H1 (cell line): ENCODE measurements around the gene WEE1. TPM values are rescaled to one million over a fixed set of nuclear protein-coding genes. Genes with fewer than 3 reads are reported as not detected.
A peak's percentile ranks its signal among the peaks of the same experiment; 100 is the strongest.

Experiments
- BACH1 ChIP-seq: IDR thresholded peaks from 2 replicates; pipeline ENCODE4 v1.6.1; 2012; ENCODE audit warnings: low read length, improper control_type of control experiment
- BCL11A ChIP-seq, 2 experiments: IDR thresholded peaks; one replicate each; pipeline ENCODE4 v1.6.1; 2011; ENCODE audit warnings: low read depth in 2 of 2, low read length in 2 of 2, mild to moderate bottlenecking in 2 of 2
- GTF2F1 ChIP-seq: IDR thresholded peaks from 2 replicates; pipeline ENCODE4 v1.6.1; 2012; ENCODE audit warnings: low read depth, low read length, improper control_type of control experiment, borderline replicate concordance
- HDAC2 ChIP-seq, 2 experiments: fragments of 300-600 bp in 1 of 2; sonication (generic) in 1 of 2; IDR thresholded peaks; 2 replicates each; pipeline ENCODE4 v1.6.1; 2011 to 2012; ENCODE audit warnings: low read depth in 2 of 2, low read length in 2 of 2, mild to moderate bottlenecking in 2 of 2, moderate library complexity in 2 of 2, borderline replicate concordance in 1 of 2, inconsistent platforms in 1 of 2
- JUN ChIP-seq: IDR thresholded peaks from 2 replicates; pipeline ENCODE4 v1.6.1; 2011; ENCODE audit warnings: low read depth, mild to moderate bottlenecking, improper control_type of control experiment, low read length
- POU5F1 ChIP-seq: IDR thresholded peaks from 2 replicates; pipeline ENCODE4 v1.6.1; 2011; ENCODE audit warnings: low read depth, mild to moderate bottlenecking, low read length, moderate library complexity
- SP2 ChIP-seq: IDR thresholded peaks from 2 replicates; pipeline ENCODE4 v1.6.1; 2012; ENCODE audit warnings: mild to moderate bottlenecking, low read length, inconsistent platforms
- SUZ12 ChIP-seq: fragments of 200-600 bp; sonication (generic); IDR thresholded peaks from 2 replicates; pipeline ENCODE4 v1.6.1; 2012; ENCODE audit warnings: mild to moderate bottlenecking, inconsistent platforms, low read length, moderate library complexity, mixed read lengths
- TBP ChIP-seq: IDR thresholded peaks from 2 replicates; pipeline ENCODE4 v1.6.1; 2011; ENCODE audit warnings: low read depth, low read length, improper control_type of control experiment
- polyA plus RNA-seq, 7 experiments: library from polyadenylated mRNA; depleted of rRNA in 3 of 7; stranded (reverse) in 5 of 7; unstranded in 2 of 7; fragments of >200 nt in 5 of 7; fragments of 200-250 nt in 2 of 7; gene quantifications; 1 replicate in 5 of 7; 2 replicates in 1 of 7; 4 replicates in 1 of 7; pipeline versions ENCODE4 v1.2.1 to v1.2.3, GENCODE V29; 2011 to 2013; ENCODE audit warnings: missing spikeins in 2 of 7, mixed read lengths in 2 of 7
- total RNA-seq: library from RNA; stranded (reverse); fragmentation: NEBNext Ultra II Directional; extraction: Animal tissue kit (Norgen Biotek cat#: 25700); gene quantifications from 2 replicates; pipeline ENCODE4 v1.2.1, GENCODE V29; 2021
- TF ChIP-seq, protein P1 (sequence below): fragments of 300-600 bp; sonication (generic); IDR thresholded peaks from 2 replicates; pipeline ENCODE4 v1.7.1; 2012; ENCODE audit warnings: low read length, moderate library complexity, mild to moderate bottlenecking, inconsistent platforms; ENCODE audit not compliant: insufficient replicate concordance

Gene WEE1
- total and polyA plus RNA-seq, 2 of the 8 experiments (the other 6 are each of a cell fraction or from before 2014, with no cell fraction given): 40.8 to 120 TPM

DNA sequence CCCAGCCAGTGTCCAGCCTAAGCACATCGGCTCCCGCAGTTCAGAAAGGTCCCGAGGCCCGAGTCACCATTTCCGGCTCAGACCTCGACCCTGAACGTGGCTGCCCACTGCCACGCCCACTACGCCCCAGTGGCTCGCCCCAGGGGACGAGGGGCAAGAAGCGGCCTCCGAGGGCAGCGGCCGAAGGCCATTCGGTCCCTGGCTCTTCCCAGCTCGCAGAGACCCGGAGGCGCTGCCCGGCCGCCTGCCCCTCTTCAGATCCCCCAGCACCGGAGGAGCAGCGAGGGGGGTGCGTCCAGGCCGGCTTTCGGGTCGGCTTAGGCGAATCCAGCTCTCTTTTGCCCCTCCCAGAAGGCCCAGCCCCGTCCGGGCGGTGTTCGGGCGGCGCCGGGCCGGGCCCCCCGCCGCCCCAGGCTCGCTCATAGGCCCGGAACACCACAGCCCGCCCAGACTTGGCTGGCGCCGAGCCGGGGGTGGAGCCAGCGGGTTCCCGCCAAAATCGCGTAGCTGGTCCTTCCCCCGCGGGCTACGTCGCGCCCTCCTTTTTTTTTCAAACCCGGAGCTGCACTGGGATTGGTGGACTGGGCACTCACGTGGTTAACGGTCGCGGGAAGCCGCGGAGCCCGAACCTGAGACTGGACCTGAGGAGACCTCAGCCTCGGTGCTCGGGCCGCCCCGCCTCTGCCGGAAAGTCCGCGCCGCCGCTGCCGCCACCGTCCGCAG is at the start of gene WEE1 (continued):
- TF ChIP-seq, protein P1, sequence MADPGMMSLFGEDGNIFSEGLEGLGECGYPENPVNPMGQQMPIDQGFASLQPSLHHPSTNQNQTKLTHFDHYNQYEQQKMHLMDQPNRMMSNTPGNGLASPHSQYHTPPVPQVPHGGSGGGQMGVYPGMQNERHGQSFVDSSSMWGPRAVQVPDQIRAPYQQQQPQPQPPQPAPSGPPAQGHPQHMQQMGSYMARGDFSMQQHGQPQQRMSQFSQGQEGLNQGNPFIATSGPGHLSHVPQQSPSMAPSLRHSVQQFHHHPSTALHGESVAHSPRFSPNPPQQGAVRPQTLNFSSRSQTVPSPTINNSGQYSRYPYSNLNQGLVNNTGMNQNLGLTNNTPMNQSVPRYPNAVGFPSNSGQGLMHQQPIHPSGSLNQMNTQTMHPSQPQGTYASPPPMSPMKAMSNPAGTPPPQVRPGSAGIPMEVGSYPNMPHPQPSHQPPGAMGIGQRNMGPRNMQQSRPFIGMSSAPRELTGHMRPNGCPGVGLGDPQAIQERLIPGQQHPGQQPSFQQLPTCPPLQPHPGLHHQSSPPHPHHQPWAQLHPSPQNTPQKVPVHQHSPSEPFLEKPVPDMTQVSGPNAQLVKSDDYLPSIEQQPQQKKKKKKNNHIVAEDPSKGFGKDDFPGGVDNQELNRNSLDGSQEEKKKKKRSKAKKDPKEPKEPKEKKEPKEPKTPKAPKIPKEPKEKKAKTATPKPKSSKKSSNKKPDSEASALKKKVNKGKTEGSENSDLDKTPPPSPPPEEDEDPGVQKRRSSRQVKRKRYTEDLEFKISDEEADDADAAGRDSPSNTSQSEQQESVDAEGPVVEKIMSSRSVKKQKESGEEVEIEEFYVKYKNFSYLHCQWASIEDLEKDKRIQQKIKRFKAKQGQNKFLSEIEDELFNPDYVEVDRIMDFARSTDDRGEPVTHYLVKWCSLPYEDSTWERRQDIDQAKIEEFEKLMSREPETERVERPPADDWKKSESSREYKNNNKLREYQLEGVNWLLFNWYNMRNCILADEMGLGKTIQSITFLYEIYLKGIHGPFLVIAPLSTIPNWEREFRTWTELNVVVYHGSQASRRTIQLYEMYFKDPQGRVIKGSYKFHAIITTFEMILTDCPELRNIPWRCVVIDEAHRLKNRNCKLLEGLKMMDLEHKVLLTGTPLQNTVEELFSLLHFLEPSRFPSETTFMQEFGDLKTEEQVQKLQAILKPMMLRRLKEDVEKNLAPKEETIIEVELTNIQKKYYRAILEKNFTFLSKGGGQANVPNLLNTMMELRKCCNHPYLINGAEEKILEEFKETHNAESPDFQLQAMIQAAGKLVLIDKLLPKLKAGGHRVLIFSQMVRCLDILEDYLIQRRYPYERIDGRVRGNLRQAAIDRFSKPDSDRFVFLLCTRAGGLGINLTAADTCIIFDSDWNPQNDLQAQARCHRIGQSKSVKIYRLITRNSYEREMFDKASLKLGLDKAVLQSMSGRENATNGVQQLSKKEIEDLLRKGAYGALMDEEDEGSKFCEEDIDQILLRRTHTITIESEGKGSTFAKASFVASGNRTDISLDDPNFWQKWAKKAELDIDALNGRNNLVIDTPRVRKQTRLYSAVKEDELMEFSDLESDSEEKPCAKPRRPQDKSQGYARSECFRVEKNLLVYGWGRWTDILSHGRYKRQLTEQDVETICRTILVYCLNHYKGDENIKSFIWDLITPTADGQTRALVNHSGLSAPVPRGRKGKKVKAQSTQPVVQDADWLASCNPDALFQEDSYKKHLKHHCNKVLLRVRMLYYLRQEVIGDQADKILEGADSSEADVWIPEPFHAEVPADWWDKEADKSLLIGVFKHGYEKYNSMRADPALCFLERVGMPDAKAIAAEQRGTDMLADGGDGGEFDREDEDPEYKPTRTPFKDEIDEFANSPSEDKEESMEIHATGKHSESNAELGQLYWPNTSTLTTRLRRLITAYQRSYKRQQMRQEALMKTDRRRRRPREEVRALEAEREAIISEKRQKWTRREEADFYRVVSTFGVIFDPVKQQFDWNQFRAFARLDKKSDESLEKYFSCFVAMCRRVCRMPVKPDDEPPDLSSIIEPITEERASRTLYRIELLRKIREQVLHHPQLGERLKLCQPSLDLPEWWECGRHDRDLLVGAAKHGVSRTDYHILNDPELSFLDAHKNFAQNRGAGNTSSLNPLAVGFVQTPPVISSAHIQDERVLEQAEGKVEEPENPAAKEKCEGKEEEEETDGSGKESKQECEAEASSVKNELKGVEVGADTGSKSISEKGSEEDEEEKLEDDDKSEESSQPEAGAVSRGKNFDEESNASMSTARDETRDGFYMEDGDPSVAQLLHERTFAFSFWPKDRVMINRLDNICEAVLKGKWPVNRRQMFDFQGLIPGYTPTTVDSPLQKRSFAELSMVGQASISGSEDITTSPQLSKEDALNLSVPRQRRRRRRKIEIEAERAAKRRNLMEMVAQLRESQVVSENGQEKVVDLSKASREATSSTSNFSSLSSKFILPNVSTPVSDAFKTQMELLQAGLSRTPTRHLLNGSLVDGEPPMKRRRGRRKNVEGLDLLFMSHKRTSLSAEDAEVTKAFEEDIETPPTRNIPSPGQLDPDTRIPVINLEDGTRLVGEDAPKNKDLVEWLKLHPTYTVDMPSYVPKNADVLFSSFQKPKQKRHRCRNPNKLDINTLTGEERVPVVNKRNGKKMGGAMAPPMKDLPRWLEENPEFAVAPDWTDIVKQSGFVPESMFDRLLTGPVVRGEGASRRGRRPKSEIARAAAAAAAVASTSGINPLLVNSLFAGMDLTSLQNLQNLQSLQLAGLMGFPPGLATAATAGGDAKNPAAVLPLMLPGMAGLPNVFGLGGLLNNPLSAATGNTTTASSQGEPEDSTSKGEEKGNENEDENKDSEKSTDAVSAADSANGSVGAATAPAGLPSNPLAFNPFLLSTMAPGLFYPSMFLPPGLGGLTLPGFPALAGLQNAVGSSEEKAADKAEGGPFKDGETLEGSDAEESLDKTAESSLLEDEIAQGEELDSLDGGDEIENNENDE: no peak
- TF ChIP-seq TBP: peak; percentile 60; the same call in 1 of the 2 replicates
- peak in 1 of 2 experiments; percentile 87; a peak in 2 of 4 replicates for TF ChIP-seq HDAC2 (IDR thresholded peaks at IDR 0.05; ENCODE audit: borderline replicate concordance in 1 of 2, low read depth in 2 of 2, low read length in 2 of 2)
- TF ChIP-seq JUN: no peak
- no peak; the same call in 1 of the 2 replicates for TF ChIP-seq GTF2F1
- no peak for TF ChIP-seq SP2
- TF ChIP-seq BCL11A (IDR thresholded peaks at IDR 0.05; ENCODE audit: low read depth in 2 of 2, low read length in 2 of 2): no peak
- TF ChIP-seq POU5F1: no peak
- TF ChIP-seq BACH1: no peak; the same call in 1 of the 2 replicates
- TF ChIP-seq SUZ12: no peak
